DND-41 (cell line): ENCODE data around the gene RAI2.

ENCODE experiments used
- EZH2 ChIP-seq: IDR thresholded peaks from 3 replicates; pipeline ENCODE4 v1.6.1; 2012; ENCODE audit warnings: borderline replicate concordance, low read depth, mild to moderate bottlenecking, moderate library complexity, low read length, inconsistent platforms; ENCODE audit not compliant: severe bottlenecking
- TF ChIP-seq, protein P1 (sequence below): IDR thresholded peaks from 2 replicates; pipeline ENCODE4 v1.5.1; 2012; ENCODE audit warnings: borderline replicate concordance, low read length, moderate library complexity, mild to moderate bottlenecking; ENCODE audit not compliant: poor library complexity, severe bottlenecking; ENCODE audit errors: extremely low read depth

DNA sequence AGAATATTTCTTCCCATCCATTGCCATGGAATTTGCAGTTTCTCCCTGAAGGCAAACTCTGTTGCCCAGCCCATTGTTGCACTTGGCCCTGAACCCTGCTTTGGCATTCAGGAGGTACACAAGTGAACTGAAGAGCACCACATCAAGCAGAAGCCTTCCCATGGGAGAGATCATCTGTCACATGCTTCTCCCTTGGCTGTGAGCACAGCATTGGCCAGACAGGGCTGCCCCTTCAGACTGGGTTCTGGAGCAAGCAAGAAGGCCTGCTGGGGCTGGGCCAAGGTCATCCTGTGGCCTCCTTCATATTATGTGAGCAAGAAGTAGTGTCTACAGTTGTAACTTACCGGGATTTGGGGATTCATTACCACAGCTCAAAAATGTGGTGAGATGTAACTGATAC is 101.1 kb downstream of the RAI2 start:
- TF ChIP-seq, protein P1, sequence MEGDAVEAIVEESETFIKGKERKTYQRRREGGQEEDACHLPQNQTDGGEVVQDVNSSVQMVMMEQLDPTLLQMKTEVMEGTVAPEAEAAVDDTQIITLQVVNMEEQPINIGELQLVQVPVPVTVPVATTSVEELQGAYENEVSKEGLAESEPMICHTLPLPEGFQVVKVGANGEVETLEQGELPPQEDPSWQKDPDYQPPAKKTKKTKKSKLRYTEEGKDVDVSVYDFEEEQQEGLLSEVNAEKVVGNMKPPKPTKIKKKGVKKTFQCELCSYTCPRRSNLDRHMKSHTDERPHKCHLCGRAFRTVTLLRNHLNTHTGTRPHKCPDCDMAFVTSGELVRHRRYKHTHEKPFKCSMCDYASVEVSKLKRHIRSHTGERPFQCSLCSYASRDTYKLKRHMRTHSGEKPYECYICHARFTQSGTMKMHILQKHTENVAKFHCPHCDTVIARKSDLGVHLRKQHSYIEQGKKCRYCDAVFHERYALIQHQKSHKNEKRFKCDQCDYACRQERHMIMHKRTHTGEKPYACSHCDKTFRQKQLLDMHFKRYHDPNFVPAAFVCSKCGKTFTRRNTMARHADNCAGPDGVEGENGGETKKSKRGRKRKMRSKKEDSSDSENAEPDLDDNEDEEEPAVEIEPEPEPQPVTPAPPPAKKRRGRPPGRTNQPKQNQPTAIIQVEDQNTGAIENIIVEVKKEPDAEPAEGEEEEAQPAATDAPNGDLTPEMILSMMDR, result no peak
- TF ChIP-seq EZH2, result no peak
